HFFc6 (cell line): ENCODE data around the gene BANK1. TPM values are rescaled to one million over a fixed set of nuclear protein-coding genes. Genes with fewer than 3 reads are reported as not detected.

Experiments used
- DNase-seq: peaks from one replicate; pipeline ENCODE4 v3.0.0-alpha.2; 2018
- H3K27ac Mint-ChIP-seq: 2 replicates; pipeline ENCODE4 v1.8.0; 2020; ENCODE audit warnings: mild to moderate bottlenecking, mixed read lengths
- H3K27me3 Mint-ChIP-seq: 2 replicates; pipeline ENCODE4 v1.8.0; 2021; ENCODE audit warnings: mild to moderate bottlenecking, moderate library complexity, mixed read lengths; ENCODE audit not compliant: insufficient read depth
- H3K36me3 Mint-ChIP-seq: 2 replicates; pipeline ENCODE4 v1.8.0; 2021; ENCODE audit warnings: low read depth, mixed read lengths
- H3K4me1 Mint-ChIP-seq: 2 replicates; pipeline ENCODE4 v1.8.0; 2020; ENCODE audit warnings: low read depth, mixed read lengths
- H3K4me3 Mint-ChIP-seq: 2 replicates; pipeline ENCODE4 v1.8.0; 2020; ENCODE audit warnings: mild to moderate bottlenecking, moderate library complexity, mixed read lengths
- H3K9me3 Mint-ChIP-seq: 2 replicates; pipeline ENCODE4 v1.8.0; 2020; ENCODE audit warnings: mild to moderate bottlenecking, mixed read lengths
- CTCF ChIP-seq: fragments of 200-600 bp; sonication (generic); IDR thresholded peaks from 2 replicates; pipeline ENCODE4 v1.5.0; 2021; ENCODE audit warnings: antibody characterized with exemption, mild to moderate bottlenecking
- total RNA-seq, 6 experiments: library from RNA; stranded (reverse); fragmentation: NEBNext Ultra II Directional; extraction: Animal tissue kit (Norgen Biotek cat#: 25700); gene quantifications; 2 replicates in 1 of 6; 3 replicates in 5 of 6; pipeline ENCODE4 v1.2.3, GENCODE V29; 2021

The BANK1 gene
- total RNA-seq, 6 experiments from 2014 or later: 0.14 to 0.28 (median 0.17) TPM; not detected in 3

- no peak for TF ChIP-seq CTCF
- Mint-ChIP-seq H3K4me1 (no peaks in the 10 kb centered on the region), H3K27me3 (no peaks in the 10 kb centered on the region), H3K36me3 (peaks cover 4% of the 10 kb centered on the region; the same call in 1 of the 2 replicates), H3K4me3 (no peak overlapping the region), H3K27ac (no peak overlapping the region), H3K9me3 (peaks cover 26% of the 10 kb centered on the region)
- no peak for DNase-seq
Measured at GRCh38 chr4:102103368-102103767, 312.8 kb downstream of the BANK1 start.

- TF ChIP-seq CTCF: no peak
- H3K4me3 Mint-ChIP-seq: no peak overlapping the region
- no peak overlapping the region for H3K27ac Mint-ChIP-seq
- H3K36me3 Mint-ChIP-seq: peaks cover 4% of the 10 kb centered on the region; the same call in 1 of the 2 replicates
- no peak for DNase-seq
- H3K4me1 Mint-ChIP-seq: no peaks in the 10 kb centered on the region
- H3K27me3 Mint-ChIP-seq: no peaks in the 10 kb centered on the region
- peaks cover 26% of the 10 kb centered on the region for H3K9me3 Mint-ChIP-seq
Measured at GRCh38 chr4:102104278-102104677, 313.7 kb downstream of the BANK1 start.

GRCh38 chr4:102105983-102106382 is 315.5 kb downstream of the BANK1 start:
- H3K36me3 Mint-ChIP-seq: peaks cover 4% of the 10 kb centered on the region; the same call in 1 of the 2 replicates

GRCh38 chr4:102114118-102114630 is 323.6 kb downstream of the BANK1 start:
- peaks cover 20% of the 10 kb centered on the region for H3K9me3 Mint-ChIP-seq
- H3K27me3 Mint-ChIP-seq: no peaks in the 10 kb centered on the region
- H3K27ac Mint-ChIP-seq: no peak overlapping the region
- no peak overlapping the region for H3K4me3 Mint-ChIP-seq
- no peak for TF ChIP-seq CTCF
- no peaks in the 10 kb centered on the region for H3K4me1 Mint-ChIP-seq
- no peak for DNase-seq
- no peaks in the 10 kb centered on the region for H3K36me3 Mint-ChIP-seq

More at GRCh38 chr4:102105983-102106382, 315.5 kb downstream of the BANK1 start:
- Mint-ChIP-seq H3K4me1 (no peaks in the 10 kb centered on the region), H3K4me3 (no peak overlapping the region), H3K27ac (no peak overlapping the region), H3K9me3 (peaks cover 37% of the 10 kb centered on the region), H3K27me3 (no peaks in the 10 kb centered on the region)
- TF ChIP-seq CTCF: no peak
- no peak for DNase-seq

GRCh38 chr4:102116121-102116520 is 325.6 kb downstream of the BANK1 start:
- DNase-seq: no peak
- no peak overlapping the region for H3K4me3 Mint-ChIP-seq
- no peaks in the 10 kb centered on the region for H3K4me1 Mint-ChIP-seq
- H3K36me3 Mint-ChIP-seq: no peaks in the 10 kb centered on the region
- no peaks in the 10 kb centered on the region for H3K27me3 Mint-ChIP-seq
- no peak for TF ChIP-seq CTCF
- H3K27ac Mint-ChIP-seq: no peak overlapping the region
- peaks cover 15% of the 10 kb centered on the region for H3K9me3 Mint-ChIP-seq
